ENCODE data around the gene ABCB7.

DNA sequence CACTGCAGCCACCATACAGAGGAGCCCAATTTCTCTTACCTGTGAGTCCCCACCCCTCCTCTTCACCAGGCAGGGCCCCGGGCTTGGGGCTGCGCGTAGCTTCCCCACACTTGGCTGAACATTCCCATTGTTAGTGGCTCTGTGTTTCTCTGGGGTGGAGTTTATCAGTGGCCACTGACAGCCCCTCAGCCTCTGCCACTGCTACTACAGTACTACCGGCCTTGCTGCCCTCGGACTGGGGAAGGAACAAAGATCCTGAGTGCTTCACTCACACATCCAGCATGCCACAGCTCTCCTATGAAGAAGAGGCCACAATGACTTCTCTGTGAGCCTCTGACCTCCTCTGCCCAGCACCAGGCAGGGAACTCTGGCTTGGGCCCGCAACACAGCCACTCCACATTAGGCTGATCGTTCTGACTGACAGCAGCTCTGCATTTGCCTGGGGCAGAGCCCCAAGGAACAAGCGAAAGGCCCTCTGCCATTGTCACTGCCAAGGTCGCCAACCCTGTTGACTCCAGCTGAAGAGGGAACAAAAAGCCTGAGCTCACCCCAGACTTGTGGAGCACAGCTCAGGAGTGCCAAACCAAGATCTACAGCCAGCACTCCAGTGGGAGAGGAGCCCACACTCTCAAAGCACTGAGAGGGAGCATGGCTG lies 24.0 kb downstream of the ABCB7 start:
- TF ChIP-seq, protein P1, sequence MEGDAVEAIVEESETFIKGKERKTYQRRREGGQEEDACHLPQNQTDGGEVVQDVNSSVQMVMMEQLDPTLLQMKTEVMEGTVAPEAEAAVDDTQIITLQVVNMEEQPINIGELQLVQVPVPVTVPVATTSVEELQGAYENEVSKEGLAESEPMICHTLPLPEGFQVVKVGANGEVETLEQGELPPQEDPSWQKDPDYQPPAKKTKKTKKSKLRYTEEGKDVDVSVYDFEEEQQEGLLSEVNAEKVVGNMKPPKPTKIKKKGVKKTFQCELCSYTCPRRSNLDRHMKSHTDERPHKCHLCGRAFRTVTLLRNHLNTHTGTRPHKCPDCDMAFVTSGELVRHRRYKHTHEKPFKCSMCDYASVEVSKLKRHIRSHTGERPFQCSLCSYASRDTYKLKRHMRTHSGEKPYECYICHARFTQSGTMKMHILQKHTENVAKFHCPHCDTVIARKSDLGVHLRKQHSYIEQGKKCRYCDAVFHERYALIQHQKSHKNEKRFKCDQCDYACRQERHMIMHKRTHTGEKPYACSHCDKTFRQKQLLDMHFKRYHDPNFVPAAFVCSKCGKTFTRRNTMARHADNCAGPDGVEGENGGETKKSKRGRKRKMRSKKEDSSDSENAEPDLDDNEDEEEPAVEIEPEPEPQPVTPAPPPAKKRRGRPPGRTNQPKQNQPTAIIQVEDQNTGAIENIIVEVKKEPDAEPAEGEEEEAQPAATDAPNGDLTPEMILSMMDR (IDR thresholded peaks at IDR 0.05 in 4 of 5, conservative IDR thresholded peaks at IDR 0.05 in 1 of 5): no peak
- no peak for TF ChIP-seq POLR2A (IDR thresholded peaks at IDR 0.05)
